NOMO-1 treated with dmso at 0.1 percent for 144 hours (cell line): ENCODE data around the gene CLEC12A.
"Not testable (repeated sequence)": the region's sequence is repeated elsewhere in the genome, so short reads cannot be mapped to it uniquely, and the experiment has no call there.

Experiments used
- DNase-seq: peaks from one replicate; lab custom pipeline; 2025; ENCODE audit not compliant: unreplicated experiment; lab: John Stamatoyannopoulos, UW

CLEC12A gene

DNA sequence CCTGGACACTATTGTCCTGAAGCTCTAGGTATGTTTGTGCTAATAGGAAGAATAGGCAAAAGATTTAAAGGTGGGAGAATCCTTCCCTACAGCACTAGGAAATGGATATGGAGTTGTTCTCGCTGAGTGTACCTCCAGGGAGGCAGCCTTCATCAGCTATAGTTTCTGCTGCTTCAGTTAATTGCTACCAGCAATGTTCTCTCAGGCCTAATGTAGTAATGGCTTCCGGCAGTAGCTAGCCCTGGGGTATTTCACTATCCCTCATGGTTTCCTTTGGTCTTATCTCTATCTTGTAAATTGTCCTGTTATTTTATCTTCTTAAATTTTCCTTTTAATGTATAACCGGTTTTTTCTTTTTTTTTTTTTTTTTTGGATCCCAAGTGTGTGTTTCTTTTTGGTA lies 9.3 kb upstream of the CLEC12A start:
- DNase-seq: no peak

- no peak for DNase-seq
Observed at GRCh38 chr12:9969673-9970072, 1.5 kb upstream of the CLEC12A start.

DNA sequence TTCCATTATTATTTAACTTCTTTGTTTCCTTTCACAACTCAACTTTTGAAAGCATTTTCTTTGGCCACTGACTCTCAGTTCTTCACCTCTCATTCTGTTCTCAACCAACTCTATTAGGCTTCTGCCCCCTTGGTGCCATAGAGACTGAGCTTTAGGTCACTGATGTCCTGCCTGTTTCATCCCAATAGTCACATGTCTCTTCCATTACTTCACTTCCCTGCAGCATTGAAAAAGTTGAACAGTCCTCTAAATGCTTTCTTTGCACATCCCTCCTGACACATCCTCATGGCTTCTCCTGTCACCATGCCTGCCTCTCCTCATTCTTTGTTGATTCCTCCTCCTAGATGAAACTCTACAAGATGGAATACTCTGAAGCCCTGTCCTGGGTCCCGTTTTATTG lies 2.7 kb downstream of the CLEC12A start:
- DNase-seq: no peak

DNA sequence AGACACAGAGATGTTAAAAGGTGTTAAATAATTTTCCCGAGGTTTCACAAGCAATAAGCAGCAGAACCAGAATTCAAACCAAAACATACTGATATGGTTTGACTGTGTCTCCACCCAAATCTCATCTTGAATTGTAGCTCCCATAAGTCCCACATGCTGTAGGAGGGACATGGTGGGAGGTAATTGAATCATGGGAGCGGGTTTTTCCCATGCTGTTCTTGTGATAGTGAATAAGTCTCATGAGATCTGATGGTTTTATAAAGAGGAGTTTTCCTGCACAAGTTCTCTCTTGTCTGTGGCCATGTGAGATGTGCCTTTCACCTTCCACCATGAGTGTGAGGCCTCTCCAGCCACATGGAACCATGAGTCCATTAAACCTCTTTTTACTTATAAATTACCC lies 3.5 kb downstream of the CLEC12A start:
- not testable (repeated sequence) for DNase-seq

DNA sequence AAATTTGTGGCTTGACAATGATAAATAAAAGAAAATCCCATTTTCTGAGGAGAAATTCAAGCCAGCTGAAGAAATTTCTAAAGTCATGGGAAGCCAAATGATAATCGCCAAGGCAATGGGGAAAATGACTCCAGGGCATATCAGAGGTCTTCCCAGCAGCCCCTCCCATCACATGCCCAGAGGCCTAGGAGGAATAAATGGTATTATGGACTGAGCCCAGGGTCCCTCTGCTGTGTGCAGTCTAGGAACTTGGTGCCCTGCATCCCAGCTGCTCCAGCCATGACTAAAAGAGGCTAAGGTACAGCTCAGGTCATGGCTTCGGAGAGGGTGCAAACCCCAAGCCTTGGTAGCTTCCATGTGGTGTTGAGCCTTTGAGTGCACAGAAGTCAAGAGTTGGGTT lies 4.4 kb downstream of the CLEC12A start:
- DNase-seq: no peak

GRCh38 chr12:9976626-9977025 lies 5.4 kb downstream of the CLEC12A start:
- DNase-seq: not testable (repeated sequence)

DNA sequence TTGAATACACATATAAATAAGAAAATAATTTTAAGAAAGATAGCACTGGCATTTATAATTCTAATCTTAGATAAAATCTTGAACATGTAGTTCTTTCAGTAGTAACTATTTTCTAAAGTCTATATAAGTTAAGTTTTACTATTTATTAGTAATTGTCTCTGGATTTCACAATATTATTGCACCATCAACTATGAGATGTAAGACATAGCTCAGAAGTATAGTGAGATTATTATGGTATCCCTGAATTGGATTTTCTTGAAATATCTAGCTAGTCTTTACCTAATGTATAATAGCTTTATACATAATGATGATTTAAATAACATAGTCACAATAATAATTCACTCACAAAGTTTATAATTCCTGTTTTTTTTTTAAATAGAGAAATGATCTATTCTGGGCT lies 6.7 kb downstream of the CLEC12A start:
- no peak for DNase-seq

- DNase-seq: no peak
Observed at GRCh38 chr12:9980126-9980525, 8.9 kb downstream of the CLEC12A start.

GRCh38 chr12:9991876-9992275 lies 20.7 kb downstream of the CLEC12A start:
- DNase-seq: no peak

DNA sequence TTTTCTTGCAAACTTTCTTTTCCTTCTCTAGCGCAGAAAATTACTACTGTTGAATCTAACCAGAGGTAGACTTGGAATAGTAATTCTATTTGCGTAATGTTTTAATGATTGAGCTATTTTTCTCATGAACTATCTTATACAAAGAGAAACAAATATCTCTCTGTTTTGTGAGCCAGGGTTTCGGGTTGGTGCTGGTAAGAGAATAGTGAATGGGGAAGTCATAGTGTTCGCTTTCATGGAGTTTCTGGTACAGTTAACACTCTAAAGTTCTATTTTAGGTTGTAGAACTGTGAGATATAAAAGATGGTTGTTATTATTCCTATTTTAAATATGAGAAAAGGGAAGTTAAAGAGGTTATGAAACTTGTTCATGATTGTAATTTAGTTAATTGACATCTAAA lies 21.1 kb downstream of the CLEC12A start:
- no peak for DNase-seq

DNA sequence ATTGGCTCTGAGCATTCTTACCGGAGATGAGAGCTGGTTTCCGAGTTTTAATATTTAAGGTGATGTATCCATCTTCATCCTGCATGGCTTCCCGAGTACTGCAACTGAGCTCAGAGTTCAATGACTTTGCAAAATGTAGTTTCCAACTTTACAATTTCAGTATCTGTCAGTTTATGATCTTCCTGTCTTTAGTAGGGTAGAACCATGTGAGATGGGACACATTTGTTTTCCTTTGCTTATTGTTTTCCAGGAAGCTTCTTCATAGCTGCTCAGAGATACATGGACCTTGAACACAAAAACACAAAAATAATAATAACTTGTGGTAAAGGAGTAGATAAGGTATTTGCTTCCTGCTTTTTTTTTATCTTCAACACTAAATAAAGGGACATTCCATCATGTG lies 27.8 kb downstream of the CLEC12A start, which contains the start of gene CLEC1B:
TSS of gene CLEC1B (minus strand) at position 106 of the 400 bp plus-strand sequence. CDS start at position 85, 21 bp downstream.
- DNase-seq: no peak

GRCh38 chr12:10001171-10001776 lies 30.1 kb downstream of the CLEC12A start:
- no peak for DNase-seq

DNA sequence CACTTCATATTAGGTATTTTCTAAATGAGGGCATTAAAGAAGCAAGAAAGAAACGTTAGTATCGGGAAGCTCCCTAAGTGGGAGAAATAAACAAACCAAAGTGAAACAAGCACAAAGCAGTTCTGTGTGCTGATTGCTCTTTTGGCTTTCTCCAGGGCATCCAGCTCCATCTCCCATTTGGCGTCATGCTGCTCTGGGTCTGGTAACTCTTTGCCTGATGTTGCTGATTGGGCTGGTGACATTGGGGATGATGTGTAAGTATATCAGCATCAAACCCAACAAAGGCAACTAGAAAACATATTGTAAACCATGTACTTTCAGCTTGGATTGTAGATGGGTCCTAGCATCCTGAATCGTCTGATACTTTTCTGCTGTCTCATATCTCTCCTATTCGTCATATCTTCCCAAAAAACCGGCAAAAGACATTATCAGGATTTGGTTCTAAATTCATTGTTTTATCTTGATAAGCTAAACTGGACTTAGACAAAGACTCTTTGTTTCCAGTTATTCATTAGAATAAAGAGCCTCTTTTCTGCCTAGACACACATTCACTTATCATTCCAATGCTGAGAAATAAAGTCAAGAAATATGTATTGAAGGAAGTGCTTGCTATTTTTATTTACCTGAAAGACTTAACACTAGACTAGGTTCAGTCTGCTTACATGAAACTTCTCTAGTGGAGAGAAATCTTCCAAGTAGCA lies 41.6 kb downstream of the CLEC12A start:
- DNase-seq: no peak

DNA sequence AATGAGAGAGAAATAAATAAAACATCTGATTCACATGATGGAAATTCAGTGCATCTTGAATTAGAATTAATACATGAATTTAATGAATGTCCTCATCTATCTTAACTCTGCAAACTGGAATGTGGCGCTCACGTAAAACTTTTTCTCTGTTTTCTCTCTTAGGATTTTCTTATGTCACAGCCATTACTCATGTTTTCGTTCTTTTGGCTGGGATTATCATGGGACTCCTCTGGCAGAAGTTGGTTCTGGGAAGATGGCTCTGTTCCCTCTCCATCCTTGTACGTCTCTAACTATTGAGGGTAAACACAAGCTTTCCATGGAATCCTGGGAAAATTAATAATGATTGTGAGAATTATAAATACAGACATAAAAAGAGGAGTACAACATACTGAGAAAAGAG lies 44.2 kb downstream of the CLEC12A start:
- DNase-seq: no peak

DNA sequence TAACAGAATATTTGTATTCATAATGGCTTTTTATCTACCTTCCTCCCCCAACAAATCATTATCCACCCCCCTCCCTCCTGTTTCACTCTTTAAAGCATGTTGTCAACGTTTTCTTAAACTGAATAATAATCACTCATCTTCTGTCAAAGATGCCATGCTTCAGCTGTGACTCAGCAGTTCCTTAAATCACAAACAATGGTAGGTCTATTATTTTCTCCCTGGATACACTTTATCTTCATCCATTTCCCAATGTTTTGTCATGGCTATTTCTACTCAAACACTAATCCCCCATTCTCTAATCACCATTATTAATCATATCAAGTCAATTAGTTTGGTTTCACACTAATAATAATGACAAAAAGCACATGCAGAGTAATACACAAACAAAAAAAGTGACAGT lies 45.7 kb downstream of the CLEC12A start:
- DNase-seq: no peak

GRCh38 chr12:10018386-10018785 lies 47.2 kb downstream of the CLEC12A start:
- no peak for DNase-seq

- DNase-seq: no peak
Observed at GRCh38 chr12:10021342-10021741, 50.1 kb downstream of the CLEC12A start.

DNA sequence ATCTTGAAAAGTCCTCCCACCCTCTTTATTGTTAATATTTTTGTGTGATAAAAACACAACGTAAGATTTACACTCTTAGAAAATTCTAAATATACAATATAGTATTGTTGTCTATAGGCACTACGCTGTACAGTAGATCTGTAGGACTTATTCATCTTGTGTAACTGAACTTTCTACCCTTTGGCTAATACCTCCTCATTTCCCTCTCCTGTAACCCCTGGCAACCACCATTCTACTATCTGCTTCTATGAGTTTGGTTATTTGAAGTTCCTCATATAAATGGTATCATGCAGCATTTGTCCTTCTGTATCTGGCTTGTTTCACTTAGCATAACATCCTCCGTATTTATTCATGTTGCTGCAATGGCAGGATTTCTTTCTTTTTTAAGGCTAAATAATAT lies 54.0 kb downstream of the CLEC12A start:
- no peak for DNase-seq

- DNase-seq: not testable (repeated sequence)
Observed at GRCh38 chr12:10026666-10027065, 55.5 kb downstream of the CLEC12A start.

GRCh38 chr12:10027311-10027710 lies 56.1 kb downstream of the CLEC12A start:
- DNase-seq: no peak

GRCh38 chr12:10027721-10028120 lies 56.5 kb downstream of the CLEC12A start:
- peak; percentile 75 for DNase-seq

- DNase-seq: peak; percentile 32
Observed at GRCh38 chr12:10030446-10030845, 59.2 kb downstream of the CLEC12A start, which contains the start of gene CLEC9A. Gene CLEC9A (plus strand): TSS chr12:10030682. CDS start chr12:10052688, 22,006 bp downstream.

DNA sequence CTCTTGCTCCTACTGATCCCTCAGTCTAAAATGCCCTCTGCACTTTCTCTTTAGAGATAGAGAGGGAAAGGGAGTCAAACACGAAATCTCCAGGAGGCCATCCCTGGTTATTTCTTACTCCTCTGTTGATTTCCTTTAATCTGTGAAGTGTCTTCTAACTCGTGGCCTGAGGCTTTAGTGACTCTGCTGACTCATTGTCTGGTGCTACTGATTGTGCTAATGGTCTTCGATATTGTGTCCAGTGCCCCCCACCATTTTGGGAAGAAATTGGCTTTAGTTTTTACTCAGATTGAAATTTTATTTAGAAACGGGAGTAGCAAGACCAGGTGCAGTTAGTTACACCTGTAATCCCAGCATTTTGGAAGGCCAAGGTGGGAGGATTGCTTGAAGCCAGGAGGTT lies 60.1 kb downstream of the CLEC12A start:
- no peak for DNase-seq
